ENCODE data around the gene ACYP2. TPM values are rescaled to one million over a fixed set of nuclear protein-coding genes. Genes with fewer than 3 reads are reported as not detected.
"Not testable (repeated sequence)": the region's sequence is repeated elsewhere in the genome, so short reads cannot be mapped to it uniquely, and the experiment has no call there.

Gene ACYP2
- total RNA-seq, 4 donors from 2014 or later: 3.7 to 15.1 (median 5.7) TPM

DNA sequence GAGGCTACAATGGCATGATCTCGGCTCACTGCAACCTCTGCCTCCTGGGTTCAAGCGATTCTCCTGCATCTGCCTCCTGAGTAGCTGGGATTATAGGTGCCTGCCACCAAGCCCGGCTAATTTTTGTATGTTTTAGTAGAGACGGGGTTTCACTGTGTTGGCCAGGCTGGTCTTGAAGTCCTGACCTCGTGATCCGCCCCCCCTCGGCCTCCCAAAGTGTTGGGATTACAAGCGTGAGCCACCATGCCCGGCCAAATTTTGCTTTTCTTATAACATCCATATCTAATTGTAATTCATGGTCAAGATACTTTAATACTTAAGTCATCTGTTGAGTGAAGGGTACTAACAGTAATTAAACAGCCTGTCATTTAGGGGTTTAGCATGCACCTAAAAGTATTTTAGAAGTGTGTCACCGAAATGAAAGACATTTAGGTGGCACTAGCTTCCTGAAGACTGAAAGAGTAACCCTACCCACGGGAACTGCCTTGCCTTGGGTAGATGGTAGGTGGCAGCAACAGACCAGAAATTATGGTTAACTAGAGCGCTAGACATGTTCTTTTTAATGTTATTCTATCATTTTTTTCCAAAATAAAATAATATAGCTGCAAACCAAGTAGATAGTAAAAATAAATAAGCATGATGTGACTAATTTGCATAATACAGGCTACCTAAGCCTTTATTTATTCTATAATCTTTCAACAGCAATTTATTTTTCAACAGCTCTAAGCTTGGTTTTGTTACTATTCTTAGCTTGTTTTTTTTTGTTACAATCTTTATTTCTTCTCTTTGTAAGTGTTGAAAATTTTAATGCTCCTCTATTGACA is 8.6 kb upstream of the ACYP2 start:
- WGBS, 2 donors: 46 to 52% methylated on average over 12 of the region's 12 CpGs
- no peaks in the 10 kb centered on the region for H3K36me3 ChIP-seq
- H3K4me3 ChIP-seq: no peak overlapping the region
- H3K27me3 ChIP-seq: no peaks in the 10 kb centered on the region
- DNase-seq: no peak
- peaks cover 0 to 12% (median 8%) of the 10 kb centered on the region in 3 donors for H3K4me1 ChIP-seq
- TF ChIP-seq, protein P1, sequence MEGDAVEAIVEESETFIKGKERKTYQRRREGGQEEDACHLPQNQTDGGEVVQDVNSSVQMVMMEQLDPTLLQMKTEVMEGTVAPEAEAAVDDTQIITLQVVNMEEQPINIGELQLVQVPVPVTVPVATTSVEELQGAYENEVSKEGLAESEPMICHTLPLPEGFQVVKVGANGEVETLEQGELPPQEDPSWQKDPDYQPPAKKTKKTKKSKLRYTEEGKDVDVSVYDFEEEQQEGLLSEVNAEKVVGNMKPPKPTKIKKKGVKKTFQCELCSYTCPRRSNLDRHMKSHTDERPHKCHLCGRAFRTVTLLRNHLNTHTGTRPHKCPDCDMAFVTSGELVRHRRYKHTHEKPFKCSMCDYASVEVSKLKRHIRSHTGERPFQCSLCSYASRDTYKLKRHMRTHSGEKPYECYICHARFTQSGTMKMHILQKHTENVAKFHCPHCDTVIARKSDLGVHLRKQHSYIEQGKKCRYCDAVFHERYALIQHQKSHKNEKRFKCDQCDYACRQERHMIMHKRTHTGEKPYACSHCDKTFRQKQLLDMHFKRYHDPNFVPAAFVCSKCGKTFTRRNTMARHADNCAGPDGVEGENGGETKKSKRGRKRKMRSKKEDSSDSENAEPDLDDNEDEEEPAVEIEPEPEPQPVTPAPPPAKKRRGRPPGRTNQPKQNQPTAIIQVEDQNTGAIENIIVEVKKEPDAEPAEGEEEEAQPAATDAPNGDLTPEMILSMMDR (IDR thresholded peaks at IDR 0.05): peak; percentile 21 to 73 (median 63)
- no peak for TF ChIP-seq POLR2A (IDR thresholded peaks at IDR 0.05)
- no peaks in the 10 kb centered on the region for H3K9me3 ChIP-seq
- intact Hi-C loops (cut with DNase I): no loop called here
- no peak overlapping the region for H3K27ac ChIP-seq

DNA sequence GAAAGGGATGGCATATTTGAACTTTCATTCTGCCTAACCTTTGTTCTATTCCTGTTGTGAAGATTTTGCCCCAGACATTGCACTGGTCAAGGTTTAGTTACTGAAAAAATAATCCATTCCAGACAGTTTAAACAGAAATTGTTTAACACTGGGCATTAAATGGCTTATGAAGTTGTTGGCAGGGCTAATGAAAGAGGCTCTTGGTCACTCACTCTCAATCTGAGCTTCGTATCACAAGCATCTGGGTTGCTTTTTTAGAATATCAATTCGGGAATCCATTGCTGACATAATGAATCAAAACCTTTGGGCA is 8.0 kb upstream of the ACYP2 start:
- no peak overlapping the region for H3K27ac ChIP-seq
- peaks cover 0 to 12% (median 8%) of the 10 kb centered on the region in 3 donors for H3K4me1 ChIP-seq
- H3K4me3 ChIP-seq: no peak overlapping the region
- WGBS, 2 donors: 87 to 95% methylated on average over 2 of the region's 2 CpGs
- no peaks in the 10 kb centered on the region for H3K9me3 ChIP-seq
- H3K27me3 ChIP-seq: no peaks in the 10 kb centered on the region
- DNase-seq: no peak
- intact Hi-C loops (cut with DNase I): no loop called here
- no peaks in the 10 kb centered on the region for H3K36me3 ChIP-seq
- no peak for TF ChIP-seq POLR2A (IDR thresholded peaks at IDR 0.05)
- TF ChIP-seq, protein P1 (IDR thresholded peaks at IDR 0.05): no peak

DNA sequence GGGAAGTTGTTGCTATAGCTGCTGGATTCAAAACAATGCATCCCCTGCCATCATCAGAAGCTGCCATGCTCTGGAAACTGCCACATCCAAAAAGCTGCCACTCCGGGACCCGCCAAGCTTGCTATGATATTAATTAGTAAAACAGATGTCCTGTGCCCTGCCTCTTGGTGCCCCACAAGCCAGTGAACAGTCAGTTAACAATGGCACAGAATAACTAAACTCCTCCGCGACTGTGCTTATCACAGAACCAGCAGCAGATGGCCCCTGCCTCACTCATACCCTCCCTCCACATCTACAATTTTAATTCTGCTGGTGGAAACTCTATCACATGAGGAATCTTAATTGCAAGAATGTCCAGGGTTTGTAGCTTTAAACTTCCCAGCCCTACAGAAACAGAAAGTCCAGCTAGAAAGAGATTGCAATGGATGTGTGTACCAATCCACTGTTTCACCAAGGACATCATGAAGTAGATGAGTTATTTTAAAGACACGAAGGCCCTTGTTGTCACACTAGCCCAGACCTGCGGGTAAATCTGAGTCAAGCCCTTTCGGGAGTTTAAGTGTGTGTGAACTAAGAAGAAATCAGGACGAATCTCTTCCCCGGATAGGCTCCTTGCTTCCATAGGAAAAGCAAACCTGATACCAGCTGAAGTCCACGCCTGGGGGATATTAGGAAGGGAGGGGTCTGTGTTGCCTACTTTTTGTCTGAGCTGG is 7.4 kb upstream of the ACYP2 start:
- no peaks in the 10 kb centered on the region for H3K27me3 ChIP-seq
- H3K4me3 ChIP-seq: no peak overlapping the region
- intact Hi-C loops (cut with DNase I): no loop called here
- peaks cover 0 to 12% (median 8%) of the 10 kb centered on the region in 3 donors for H3K4me1 ChIP-seq
- no peaks in the 10 kb centered on the region for H3K36me3 ChIP-seq
- H3K27ac ChIP-seq: no peak overlapping the region
- no peak for DNase-seq
- no peak for TF ChIP-seq POLR2A (IDR thresholded peaks at IDR 0.05)
- TF ChIP-seq, protein P1 (IDR thresholded peaks at IDR 0.05): no peak
- H3K9me3 ChIP-seq: no peaks in the 10 kb centered on the region
- WGBS, 2 donors: 52 to 70% methylated on average over 10 of the region's 10 CpGs

DNA sequence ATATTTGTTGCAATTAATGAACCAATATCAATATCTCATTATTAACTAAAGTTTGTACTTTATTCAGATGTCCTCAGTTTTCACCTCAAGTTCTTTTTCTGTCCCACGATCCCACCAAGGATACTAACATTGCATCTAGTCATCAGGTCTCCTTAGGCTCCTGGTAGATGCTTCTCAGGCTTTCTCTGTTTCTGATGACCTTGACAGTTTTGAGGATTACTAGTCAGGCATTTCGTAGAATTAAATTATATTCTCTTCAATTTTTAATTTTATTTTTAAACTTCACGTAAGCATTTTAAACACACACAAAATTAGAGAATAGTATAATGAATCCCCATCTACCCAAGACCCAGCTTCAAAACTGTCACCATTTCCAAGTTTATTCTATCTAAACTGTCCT is 5.6 kb upstream of the ACYP2 start:
- intact Hi-C loops (cut with DNase I): no loop called here

DNA sequence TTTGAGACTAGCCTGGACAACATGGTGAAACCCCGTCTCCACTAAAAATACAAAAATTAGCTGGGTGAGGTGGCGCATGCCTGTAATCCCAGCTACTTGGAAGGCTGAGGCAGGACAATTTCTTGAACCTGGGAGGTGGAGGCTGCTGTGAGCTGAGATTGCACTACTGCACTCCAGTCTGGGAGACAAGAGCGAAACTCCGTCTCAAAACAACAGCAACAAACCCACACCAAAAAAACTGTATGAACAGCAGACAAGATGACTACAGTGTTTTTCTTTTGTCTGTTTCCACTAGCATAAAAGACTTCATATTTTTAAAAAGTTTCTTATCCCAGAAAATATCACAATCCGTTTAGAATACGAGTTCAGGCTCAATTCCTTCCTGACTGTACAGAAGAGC is 936 bp upstream of the ACYP2 start:
- peak overlapping the region; percentile 96 to 100 (median 97) for H3K27ac ChIP-seq
- H3K36me3 ChIP-seq; H3K27me3 ChIP-seq; DNase-seq; intact Hi-C loops (cut with DNase I); H3K9me3 ChIP-seq: not testable (repeated sequence)
- 88 to 94% methylated on average over 6 of the region's 6 CpGs for WGBS, 2 donors
- peak overlapping the region in 2 of 4 donors; percentile 76 to 78 for H3K4me3 ChIP-seq
- H3K4me1 ChIP-seq: peaks cover 0 to 10% (median 3%) of the 10 kb centered on the region in 3 donors

More for the DNA sequence above, 5.6 kb upstream of the ACYP2 start:
- Histone ChIP-seq H3K27ac (no peak overlapping the region), H3K27me3 (no peaks in the 10 kb centered on the region), H3K36me3 (no peaks in the 10 kb centered on the region), H3K4me1 (peaks cover 0 to 6% (median 2%) of the 10 kb centered on the region in 3 donors), H3K4me3 (no peak overlapping the region), H3K9me3 (no peaks in the 10 kb centered on the region)
- 87 to 88% methylated on average over 3 of the region's 3 CpGs for WGBS, 2 donors
- TF ChIP-seq, protein P1 (IDR thresholded peaks at IDR 0.05): no peak
- no peak for TF ChIP-seq POLR2A (IDR thresholded peaks at IDR 0.05)
- no peak for DNase-seq

Data from esophagus squamous epithelium (tissue), 5 donors.